K562 (cell line): ENCODE measurements around the gene TCEA3. TPM values are rescaled to one million over a fixed set of nuclear protein-coding genes. Genes with fewer than 3 reads are reported as not detected.

ENCODE experiments used
- ATAC-seq: fragments of 200-7000 bp; cut with Tn5 transposase; 3 replicates; pipeline ENCODE4 v1.9.1; 2020; ENCODE audit warnings: moderate library complexity
- BruUV-seq: library from RNA; stranded (reverse); fragments of 400-500 nt; replicated peaks from 2 replicates; lab custom pipeline; 2021; lab: Mats Ljungman, UMichigan
- CTCF ChIA-PET: fragments of 300-600 bp; formaldehyde crosslinking; extraction: SDS; loops from one replicate; lab custom pipeline; 2021; ENCODE audit warnings: low intra/inter-chr PET ratio; lab: Yijun Ruan, JAX
- POLR2A ChIA-PET: fragments of 300-600, 350-650 bp; sonication (Branson Sonifier 250); formaldehyde crosslinking; extraction: SDS; loops from one replicate; lab custom pipeline; 2021; ENCODE audit warnings: antibody characterized with exemption, inconsistent platforms; lab: Yijun Ruan, JAX
- DNase-seq, 4 experiments: peaks; one replicate each; pipeline versions ENCODE4 v3.0.0 to v3.0.0-alpha.2; 2011 to 2018; ENCODE audit warnings: low spot score in 3 of 4, mixed read lengths in 3 of 4; ENCODE audit errors: extremely low read depth in 1 of 4
- FAIRE-seq: peaks from 2 replicates; lab custom pipeline; 2011; peaks lifted over from hg19 to GRCh38; lab: Jason Lieb, UNC
- H2AFZ ChIP-seq: 2 replicates; pipeline ENCODE4 v1.6.0; 2011; ENCODE audit warnings: low read depth, low read length, control low read depth, inconsistent platforms
- H3K27ac ChIP-seq: fragments of 200-600 bp; 3 replicates; pipeline ENCODE4 v1.8.0; 2011; ENCODE audit warnings: low read depth, mild to moderate bottlenecking, control low read depth, inconsistent platforms, low read length, moderate library complexity, mixed read lengths; ENCODE audit errors: extremely low read depth
- H3K27me3 ChIP-seq, 2 experiments: fragments of 300-600 bp in 1 of 2; 2 replicates in 1 of 2; 3 replicates in 1 of 2; pipeline versions ENCODE4 v1.6.0 to v1.8.0; 2011; ENCODE audit warnings: inconsistent platforms in 2 of 2, low read length in 2 of 2, mild to moderate bottlenecking in 1 of 2, mixed read lengths in 1 of 2, moderate library complexity in 1 of 2; ENCODE audit not compliant: control insufficient read depth in 2 of 2, insufficient read depth in 2 of 2
- H3K36me3 ChIP-seq: fragments of 300-600 bp; 3 replicates; pipeline ENCODE4 v1.8.0; 2011; ENCODE audit warnings: mild to moderate bottlenecking, low read length, inconsistent platforms; ENCODE audit not compliant: control insufficient read depth, insufficient read depth
- H3K4me1 ChIP-seq, 2 experiments: fragments of 200-600 bp in 1 of 2; replicated peaks in 1 of 2; 2 replicates in 1 of 2; 3 replicates in 1 of 2; pipeline versions ENCODE4 v1.5.1 to v1.8.0; 2011; ENCODE audit warnings: inconsistent platforms in 2 of 2, low read length in 2 of 2, mild to moderate bottlenecking in 1 of 2, mixed read lengths in 1 of 2, moderate library complexity in 1 of 2; ENCODE audit not compliant: control insufficient read depth in 2 of 2, insufficient read depth in 2 of 2
- H3K4me2 ChIP-seq: 2 replicates; pipeline ENCODE4 v1.6.1; 2011; ENCODE audit warnings: low read length, control low read depth, inconsistent platforms, mixed read lengths; ENCODE audit not compliant: insufficient read depth
- H3K4me3 ChIP-seq: fragments of 200-600 bp; sonication (generic), shearing (Covaris generic); 2 replicates; pipeline ENCODE4 v1.5.1; 2016; ENCODE audit warnings: control low read depth, inconsistent platforms
- H3K79me2 ChIP-seq: fragments of 200-600 bp; 3 replicates; pipeline ENCODE4 v1.8.0; 2011; ENCODE audit warnings: low read length, inconsistent platforms; ENCODE audit not compliant: control insufficient read depth, insufficient read depth
- H3K9ac ChIP-seq, 2 experiments: 2 replicates each; pipeline versions ENCODE4 v1.6.0 to v1.6.1; 2011; ENCODE audit warnings: low read depth in 2 of 2, low read length in 2 of 2, control low read depth in 1 of 2, inconsistent platforms in 1 of 2, mild to moderate bottlenecking in 1 of 2, mixed read lengths in 1 of 2; ENCODE audit not compliant: insufficient read depth in 1 of 2
- H3K9me1 ChIP-seq: one replicate; pipeline ENCODE4 v1.6.0; 2011; ENCODE audit warnings: inconsistent platforms, mild to moderate bottlenecking, low read length, moderate library complexity; ENCODE audit not compliant: control insufficient read depth, insufficient read depth
- H3K9me3 ChIP-seq: replicated peaks from 2 replicates; pipeline ENCODE4 v1.5.1; 2011; ENCODE audit warnings: low read depth, low read length, inconsistent platforms; ENCODE audit not compliant: control insufficient read depth, insufficient read depth
- H4K20me1 ChIP-seq: replicated peaks from 2 replicates; pipeline ENCODE4 v1.6.1; 2011; ENCODE audit warnings: low read length, inconsistent platforms, mixed read lengths; ENCODE audit not compliant: control insufficient read depth, insufficient read depth
- ARID2 ChIP-seq: fragments of 450-650 bp; IDR thresholded peaks from 2 replicates; pipeline ENCODE4 v1.6.1; 2017; ENCODE audit warnings: antibody characterized with exemption, mild to moderate bottlenecking
- ASH1L ChIP-seq: fragments of 450-650 bp; IDR thresholded peaks from 2 replicates; pipeline ENCODE4 v1.6.1; 2018; ENCODE audit warnings: borderline replicate concordance, mild to moderate bottlenecking, low read depth; ENCODE audit not compliant: partially characterized antibody
- BACH1 ChIP-seq: fragments of 200-800 bp; sonication (Bioruptor generic); IDR thresholded peaks from 2 replicates; pipeline ENCODE4 v1.6.1; 2016; ENCODE audit warnings: missing genetic modification characterization, missing compliant biosample characterization
- FOSL1 ChIP-seq: fragments of 200-800 bp; sonication (Bioruptor generic); conservative IDR thresholded peaks from 2 replicates; pipeline ENCODE4 v1.6.1; 2016; ENCODE audit warnings: missing genetic modification characterization, missing compliant biosample characterization
- FOXM1 ChIP-seq, 2 experiments: fragments of 450-650 bp in 1 of 2; sonication (generic) in 1 of 2; formaldehyde crosslinking in 1 of 2; IDR thresholded peaks; 2 replicates each; pipeline versions ENCODE4 v1.6.1 to v1.9.0; 2017 to 2022; ENCODE audit warnings: low read depth in 2 of 2, mild to moderate bottlenecking in 2 of 2, missing genetic modification reagents in 1 of 2, moderate library complexity in 1 of 2
- GATA2 ChIP-seq: sonication (generic); formaldehyde crosslinking; IDR thresholded peaks from 2 replicates; pipeline ENCODE4 v1.4.0; 2020; ENCODE audit warnings: mild to moderate bottlenecking, missing genetic modification reagents
- MAFG ChIP-seq: fragments of 450-650 bp; conservative IDR thresholded peaks from 2 replicates; pipeline ENCODE4 v1.6.1; 2016; ENCODE audit warnings: missing genetic modification characterization, missing compliant biosample characterization
- PTRF ChIP-seq: fragments of 450-650 bp; IDR thresholded peaks from 2 replicates; pipeline ENCODE4 v1.6.1; 2016; ENCODE audit warnings: mild to moderate bottlenecking, missing genetic modification characterization, missing compliant biosample characterization
- ZNF184 ChIP-seq: sonication (generic); formaldehyde crosslinking; IDR thresholded peaks from 2 replicates; pipeline ENCODE4 v1.5.0; 2020; ENCODE audit warnings: missing genetic modification reagents
- ZNF561 ChIP-seq: fragments of 450-650 bp; formaldehyde crosslinking; conservative IDR thresholded peaks from 2 replicates; pipeline ENCODE4 v1.4.0; 2020; ENCODE audit warnings: mild to moderate bottlenecking, moderate library complexity
- WGBS: fragments of 100-300 bp; shearing (Covaris generic); methylation state at CpG from one replicate; pipeline ENCODE4 v1.1.6; 2016; ENCODE audit warnings: low coverage, mixed read lengths; ENCODE audit not compliant: insufficient coverage; ENCODE audit errors: missing lambda C conversion rate; 5-methylcytosine and 5-hydroxymethylcytosine counted together
- in situ Hi-C: fragments of 300-500 bp; cut with MboI; formaldehyde crosslinking; loops from 4 replicates; pipeline ENCODE4 v1.15.0; 2018; ENCODE audit warnings: inconsistent platforms, mixed read lengths
- intact Hi-C: fragments of 100-400 bp; cut with micrococcal nuclease; formaldehyde crosslinking; loops from 2 replicates; pipeline ENCODE4 v1.14.2; 2022
- polyA plus RNA-seq, 8 experiments: library from polyadenylated mRNA; depleted of rRNA in 4 of 8; stranded (reverse) in 5 of 8; unstranded in 3 of 8; fragments of >200 nt; fragmentation: Nextera tagmentation in 2 of 8; fragmentation: Illumina TruSeq in 1 of 8; extraction: Ambion mirVana in 2 of 8; extraction: Trizol in 1 of 8; gene quantifications; 2 replicates each; pipeline versions ENCODE4 v1.2.1 to v1.2.3, GENCODE V29; 2011 to 2014; ENCODE audit warnings: inconsistent platforms in 1 of 8, missing spikeins in 1 of 8
- total RNA-seq, 7 experiments: library from RNA; depleted of rRNA in 6 of 7; stranded (reverse); fragments of >200 nt in 6 of 7; fragmentation: Illumina TruSeq in 2 of 7; extraction: Trizol in 2 of 7; gene quantifications; 2 replicates each; pipeline versions ENCODE4 v1.2.1 to v1.2.3, GENCODE V29; 2011 to 2021; ENCODE audit warnings: low replicate concordance in 1 of 7
- TF ChIP-seq, protein P1 (sequence below), 3 experiments: fragments of 200-800 bp in 1 of 3; fragments of 250-450 bp in 1 of 3; fragments of 450-650 bp in 1 of 3; sonication (Bioruptor Pico) in 1 of 3; sonication (Bioruptor generic) in 1 of 3; formaldehyde crosslinking in 1 of 3; IDR thresholded peaks; 2 replicates each; pipeline versions ENCODE4 v1.6.1 to v1.8.0; 2016 to 2022; ENCODE audit warnings: mild to moderate bottlenecking in 2 of 3, missing genetic modification characterization in 2 of 3, missing compliant biosample characterization in 1 of 3, moderate library complexity in 1 of 3
- TF ChIP-seq, protein P2 (sequence below): fragments of 250-450 bp; sonication (Bioruptor Pico); IDR thresholded peaks from 2 replicates; pipeline ENCODE4 v1.5.0; 2021
- TF ChIP-seq, protein P3 (sequence below): IDR thresholded peaks from 3 replicates; pipeline ENCODE4 v1.6.1; 2011; ENCODE audit warnings: borderline replicate concordance, mild to moderate bottlenecking; ENCODE audit not compliant: insufficient read length, insufficient read depth
- TF ChIP-seq, protein P4 (sequence below): fragments of 450-650 bp; IDR thresholded peaks from 2 replicates; pipeline ENCODE4 v1.6.1; 2016; ENCODE audit warnings: low read depth, mild to moderate bottlenecking, moderate library complexity

Gene TCEA3
- total and polyA plus RNA-seq, 9 of the 15 experiments (the other 6 are each of a cell fraction or from before 2014, with no cell fraction given): 0.03 to 0.55 (median 0.36) TPM

DNA sequence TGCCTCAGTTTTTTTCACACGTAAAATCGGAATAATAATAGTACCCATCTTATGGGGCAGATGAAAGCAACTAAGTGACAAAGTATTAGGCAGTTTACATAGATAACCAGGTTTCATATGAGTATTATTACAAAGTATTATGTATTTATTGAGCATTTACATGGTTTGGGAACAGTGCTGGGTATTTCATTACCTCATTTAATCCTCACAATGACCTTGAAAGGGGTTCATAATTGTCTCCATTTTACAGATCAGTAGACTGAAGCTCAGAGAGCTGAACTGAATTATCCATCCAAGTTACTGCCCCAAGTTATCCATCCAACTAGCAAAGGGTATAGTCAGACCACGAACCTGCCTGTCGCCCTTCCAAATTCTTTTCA lies 21.2 kb downstream of the TCEA3 start:
- Histone ChIP-seq H3K36me3 (no peaks in the 10 kb centered on the region), H4K20me1 (no peaks in the 10 kb centered on the region), H3K79me2 (no peaks in the 10 kb centered on the region), H3K9me1 (no peaks in the 10 kb centered on the region), H3K27ac (peak overlapping the region; percentile 33; the same call in 2 of the 3 replicates), H3K9ac (peak overlapping the region in 1 of 2 experiments; percentile 16; a peak in 3 of 4 replicates), H3K4me3 (peak overlapping the region; percentile 9; the same call in 1 of the 2 replicates), H3K27me3 (no peaks in the 10 kb centered on the region), H2AFZ (peak overlapping the region; percentile 90), H3K4me1 (peaks cover 5 to 18% of the 10 kb centered on the region in 2 experiments), H3K4me2 (peak overlapping the region; percentile 65), H3K9me3 (no peaks in the 10 kb centered on the region; the same call in 1 of the 2 replicates)
- BruUV-seq: no TSS peak
- no peak for ATAC-seq
- FAIRE-seq: no peak
- POLR2A ChIA-PET: interaction anchor here (0.5 to 1.9 kb wide), 13 partner anchors 9 to 328 kb away, joined by 3 to 9 read pairs (median 4); partner anchors contain the start of gene ZNF436
- intact Hi-C loops (loop anchor here (5.0 to 10.0 kb wide), 4 partner anchors 76 to 319 kb away; partner anchors contain the start of gene HTR1D), in situ Hi-C loops (loop anchor here (5.0 kb wide), 1 partner anchor 61 kb away; the partner anchor contains the start of gene HNRNPR)
- 69% methylated on average over 4 of the region's 4 CpGs for WGBS
- no peak for DNase-seq
- CTCF ChIA-PET: interaction anchor here (0.8 to 1.1 kb wide), 3 partner anchors 35 to 305 kb away, joined by 3 to 4 read pairs (median 3); no protein-coding TSS in a partner anchor
- TF ChIP-seq BACH1 (tag): no peak
- no peak for TF ChIP-seq PTRF (tag)
- TF ChIP-seq MAFG: no peak
- TF ChIP-seq, protein P1, sequence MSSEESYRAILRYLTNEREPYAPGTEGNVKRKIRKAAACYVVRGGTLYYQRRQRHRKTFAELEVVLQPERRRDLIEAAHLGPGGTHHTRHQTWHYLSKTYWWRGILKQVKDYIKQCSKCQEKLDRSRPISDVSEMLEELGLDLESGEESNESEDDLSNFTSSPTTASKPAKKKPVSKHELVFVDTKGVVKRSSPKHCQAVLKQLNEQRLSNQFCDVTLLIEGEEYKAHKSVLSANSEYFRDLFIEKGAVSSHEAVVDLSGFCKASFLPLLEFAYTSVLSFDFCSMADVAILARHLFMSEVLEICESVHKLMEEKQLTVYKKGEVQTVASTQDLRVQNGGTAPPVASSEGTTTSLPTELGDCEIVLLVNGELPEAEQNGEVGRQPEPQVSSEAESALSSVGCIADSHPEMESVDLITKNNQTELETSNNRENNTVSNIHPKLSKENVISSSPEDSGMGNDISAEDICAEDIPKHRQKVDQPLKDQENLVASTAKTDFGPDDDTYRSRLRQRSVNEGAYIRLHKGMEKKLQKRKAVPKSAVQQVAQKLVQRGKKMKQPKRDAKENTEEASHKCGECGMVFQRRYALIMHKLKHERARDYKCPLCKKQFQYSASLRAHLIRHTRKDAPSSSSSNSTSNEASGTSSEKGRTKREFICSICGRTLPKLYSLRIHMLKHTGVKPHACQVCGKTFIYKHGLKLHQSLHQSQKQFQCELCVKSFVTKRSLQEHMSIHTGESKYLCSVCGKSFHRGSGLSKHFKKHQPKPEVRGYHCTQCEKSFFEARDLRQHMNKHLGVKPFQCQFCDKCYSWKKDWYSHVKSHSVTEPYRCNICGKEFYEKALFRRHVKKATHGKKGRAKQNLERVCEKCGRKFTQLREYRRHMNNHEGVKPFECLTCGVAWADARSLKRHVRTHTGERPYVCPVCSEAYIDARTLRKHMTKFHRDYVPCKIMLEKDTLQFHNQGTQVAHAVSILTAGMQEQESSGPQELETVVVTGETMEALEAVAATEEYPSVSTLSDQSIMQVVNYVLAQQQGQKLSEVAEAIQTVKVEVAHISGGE (CRISPR knock-in tag; IDR thresholded peaks at IDR 0.05): 0 out of 6 replicates have a peak, but pooled peaks of 1 of the 3 experiments have one; percentile 3
- no peak for TF ChIP-seq ZNF561 (CRISPR knock-in tag)
- TF ChIP-seq FOXM1 (IDR thresholded peaks at IDR 0.05; ENCODE audit: low read depth): no peak
- 0 out of 2 replicates have a peak, but pooled peaks have one; percentile 19 for TF ChIP-seq FOXM1 (CRISPR knock-in tag; IDR thresholded peaks at IDR 0.05; ENCODE audit: low read depth)
- TF ChIP-seq, protein P2, sequence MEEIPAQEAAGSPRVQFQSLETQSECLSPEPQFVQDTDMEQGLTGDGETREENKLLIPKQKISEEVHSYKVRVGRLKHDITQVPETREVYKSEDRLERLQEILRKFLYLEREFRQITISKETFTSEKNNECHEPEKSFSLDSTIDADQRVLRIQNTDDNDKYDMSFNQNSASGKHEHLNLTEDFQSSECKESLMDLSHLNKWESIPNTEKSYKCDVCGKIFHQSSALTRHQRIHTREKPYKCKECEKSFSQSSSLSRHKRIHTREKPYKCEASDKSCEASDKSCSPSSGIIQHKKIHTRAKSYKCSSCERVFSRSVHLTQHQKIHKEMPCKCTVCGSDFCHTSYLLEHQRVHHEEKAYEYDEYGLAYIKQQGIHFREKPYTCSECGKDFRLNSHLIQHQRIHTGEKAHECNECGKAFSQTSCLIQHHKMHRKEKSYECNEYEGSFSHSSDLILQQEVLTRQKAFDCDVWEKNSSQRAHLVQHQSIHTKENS (CRISPR knock-in tag): no peak
- TF ChIP-seq ZNF184 (CRISPR knock-in tag): no peak
- no peak for TF ChIP-seq ASH1L
- TF ChIP-seq, protein P3, sequence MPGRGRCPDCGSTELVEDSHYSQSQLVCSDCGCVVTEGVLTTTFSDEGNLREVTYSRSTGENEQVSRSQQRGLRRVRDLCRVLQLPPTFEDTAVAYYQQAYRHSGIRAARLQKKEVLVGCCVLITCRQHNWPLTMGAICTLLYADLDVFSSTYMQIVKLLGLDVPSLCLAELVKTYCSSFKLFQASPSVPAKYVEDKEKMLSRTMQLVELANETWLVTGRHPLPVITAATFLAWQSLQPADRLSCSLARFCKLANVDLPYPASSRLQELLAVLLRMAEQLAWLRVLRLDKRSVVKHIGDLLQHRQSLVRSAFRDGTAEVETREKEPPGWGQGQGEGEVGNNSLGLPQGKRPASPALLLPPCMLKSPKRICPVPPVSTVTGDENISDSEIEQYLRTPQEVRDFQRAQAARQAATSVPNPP: no peak
- TF ChIP-seq FOSL1 (tag): peak; percentile 15; the same call in 1 of the 2 replicates
- TF ChIP-seq ARID2: no peak
- TF ChIP-seq, protein P4, sequence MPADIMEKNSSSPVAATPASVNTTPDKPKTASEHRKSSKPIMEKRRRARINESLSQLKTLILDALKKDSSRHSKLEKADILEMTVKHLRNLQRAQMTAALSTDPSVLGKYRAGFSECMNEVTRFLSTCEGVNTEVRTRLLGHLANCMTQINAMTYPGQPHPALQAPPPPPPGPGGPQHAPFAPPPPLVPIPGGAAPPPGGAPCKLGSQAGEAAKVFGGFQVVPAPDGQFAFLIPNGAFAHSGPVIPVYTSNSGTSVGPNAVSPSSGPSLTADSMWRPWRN: no peak
- no peak for TF ChIP-seq GATA2 (CRISPR knock-in tag)
